H9 (cell line): ENCODE results near the gene CHCHD6. TPM values are rescaled to one million over a fixed set of nuclear protein-coding genes. Genes with fewer than 3 reads are reported as not detected.

Experiments
- DNase-seq: peaks from one replicate; pipeline ENCODE4 v3.0.0-alpha.2; 2017
- H2AFZ ChIP-seq: one replicate; pipeline ENCODE4 v1.6.1; 2013; ENCODE audit warnings: mild to moderate bottlenecking, low read length, control low read depth, moderate library complexity
- H2AK5ac ChIP-seq: 2 replicates; pipeline ENCODE4 v1.6.1; 2013; ENCODE audit warnings: low read length, control low read depth, mixed read lengths; ENCODE audit not compliant: insufficient read length
- H2BK120ac ChIP-seq: one replicate; pipeline ENCODE4 v1.6.1; 2013; ENCODE audit warnings: low read depth, mild to moderate bottlenecking, low read length, control low read depth, inconsistent platforms; ENCODE audit not compliant: poor library complexity, severe bottlenecking
- H2BK12ac ChIP-seq: 2 replicates; pipeline ENCODE4 v1.6.1; 2013; ENCODE audit warnings: low read length, control low read depth, mixed read lengths, low read depth; ENCODE audit not compliant: insufficient read length
- H2BK15ac ChIP-seq: 2 replicates; pipeline ENCODE4 v1.6.1; 2013; ENCODE audit warnings: low read depth, low read length, control low read depth
- H2BK20ac ChIP-seq: one replicate; pipeline ENCODE4 v1.6.1; 2013; ENCODE audit warnings: low read depth, mild to moderate bottlenecking, low read length, control low read depth, inconsistent platforms; ENCODE audit not compliant: poor library complexity, severe bottlenecking
- H2BK5ac ChIP-seq: 2 replicates; pipeline ENCODE4 v1.6.1; 2013; ENCODE audit warnings: low read length, control low read depth, mixed read lengths; ENCODE audit not compliant: insufficient read length
- H3K14ac ChIP-seq: 2 replicates; pipeline ENCODE4 v1.6.1; 2013; ENCODE audit warnings: low read length, control low read depth; ENCODE audit not compliant: insufficient read depth
- H3K18ac ChIP-seq: 2 replicates; pipeline ENCODE4 v1.6.1; 2013; ENCODE audit warnings: low read depth, mild to moderate bottlenecking, mixed read lengths, low read length, control low read depth; ENCODE audit not compliant: insufficient read length
- H3K23ac ChIP-seq: 2 replicates; pipeline ENCODE4 v1.6.1; 2013; ENCODE audit warnings: low read length, control low read depth, mixed read lengths, low read depth; ENCODE audit not compliant: insufficient read length
- H3K23me2 ChIP-seq: 2 replicates; pipeline ENCODE4 v1.6.1; 2013; ENCODE audit warnings: low read depth, mild to moderate bottlenecking, mixed read lengths, low read length, control low read depth; ENCODE audit not compliant: insufficient read length, poor library complexity, severe bottlenecking
- H3K27ac ChIP-seq: 2 replicates; pipeline ENCODE4 v1.5.1; 2013; ENCODE audit warnings: low read length, control low read depth, mixed read lengths, low read depth; ENCODE audit not compliant: insufficient read length
- H3K27me3 ChIP-seq: 2 replicates; pipeline ENCODE4 v1.6.1; 2013; ENCODE audit warnings: low read length, control low read depth, inconsistent platforms; ENCODE audit not compliant: insufficient read depth
- H3K4ac ChIP-seq: 2 replicates; pipeline ENCODE4 v1.6.1; 2013; ENCODE audit warnings: low read depth, mild to moderate bottlenecking, control low read depth, inconsistent platforms, low read length, moderate library complexity
- H3K4me1 ChIP-seq: 2 replicates; pipeline ENCODE4 v1.6.1; 2013; ENCODE audit warnings: low read length, control low read depth, inconsistent platforms; ENCODE audit not compliant: insufficient read depth
- H3K4me2 ChIP-seq: 2 replicates; pipeline ENCODE4 v1.6.1; 2013; ENCODE audit warnings: low read length, control low read depth, mixed read lengths; ENCODE audit not compliant: insufficient read length, insufficient read depth
- H3K56ac ChIP-seq: 2 replicates; pipeline ENCODE4 v1.6.1; 2013; ENCODE audit warnings: low read depth, mild to moderate bottlenecking, mixed read lengths, low read length, control low read depth; ENCODE audit not compliant: insufficient read length
- H3K79me1 ChIP-seq: 2 replicates; pipeline ENCODE4 v1.6.1; 2013; ENCODE audit warnings: low read depth, mild to moderate bottlenecking, moderate library complexity, low read length, control low read depth, inconsistent platforms; ENCODE audit not compliant: insufficient read depth, poor library complexity, severe bottlenecking
- H3K79me2 ChIP-seq: 2 replicates; pipeline ENCODE4 v1.6.1; 2013; ENCODE audit warnings: low read length, control low read depth, inconsistent platforms; ENCODE audit not compliant: insufficient read depth
- H3K9ac ChIP-seq: 2 replicates; pipeline ENCODE4 v1.6.1; 2013; ENCODE audit warnings: low read length, control low read depth, mixed read lengths; ENCODE audit not compliant: insufficient read length; ENCODE audit errors: extremely low read depth
- H3K9me3 ChIP-seq: one replicate; pipeline ENCODE4 v1.6.1; 2013; ENCODE audit warnings: low read depth, low read length, inconsistent platforms; ENCODE audit not compliant: control insufficient read depth
- H3T11ph ChIP-seq: one replicate; pipeline ENCODE4 v1.6.1; 2013; ENCODE audit warnings: mild to moderate bottlenecking, low read length, control low read depth, inconsistent platforms
- H4K20me1 ChIP-seq: one replicate; pipeline ENCODE4 v1.6.1; 2013; ENCODE audit not compliant: control insufficient read depth, insufficient read length, insufficient read depth
- H4K5ac ChIP-seq: 2 replicates; pipeline ENCODE4 v1.6.1; 2013; ENCODE audit warnings: low read depth, mild to moderate bottlenecking, mixed read lengths, low read length, control low read depth; ENCODE audit not compliant: insufficient read length
- H4K8ac ChIP-seq: replicated peaks from 2 replicates; pipeline ENCODE4 v1.6.1; 2013; ENCODE audit warnings: low read length, control low read depth, mixed read lengths, low read depth; ENCODE audit not compliant: insufficient read length
- H4K91ac ChIP-seq: 2 replicates; pipeline ENCODE4 v1.6.1; 2013; ENCODE audit warnings: low read depth, mild to moderate bottlenecking, moderate library complexity, mixed read lengths, low read length, control low read depth; ENCODE audit not compliant: insufficient read length
- H3K27ac Mint-ChIP-seq, 3 experiments: 2 replicates in 2 of 3; 3 replicates in 1 of 3; pipeline ENCODE4 v1.8.0; 2020 to 2021; ENCODE audit warnings: mixed read lengths in 3 of 3, mild to moderate bottlenecking in 1 of 3, moderate library complexity in 1 of 3
- H3K27me3 Mint-ChIP-seq: 2 replicates; pipeline ENCODE4 v1.8.0; 2021; ENCODE audit warnings: low read depth, mild to moderate bottlenecking, moderate library complexity, mixed read lengths
- H3K36me3 Mint-ChIP-seq, 3 experiments: 2 replicates in 2 of 3; 3 replicates in 1 of 3; pipeline ENCODE4 v1.8.0; 2020 to 2021; ENCODE audit warnings: low read depth in 3 of 3, mixed read lengths in 3 of 3; ENCODE audit not compliant: insufficient read depth in 1 of 3
- H3K4me1 Mint-ChIP-seq, 2 experiments: 2 replicates each; pipeline ENCODE4 v1.8.0; 2020; ENCODE audit warnings: mixed read lengths in 2 of 2
- H3K4me3 Mint-ChIP-seq, 2 experiments: 2 replicates in 1 of 2; 3 replicates in 1 of 2; pipeline ENCODE4 v1.8.0; 2020 to 2021; ENCODE audit warnings: mild to moderate bottlenecking in 2 of 2, mixed read lengths in 2 of 2, moderate library complexity in 1 of 2
- H3K9me3 Mint-ChIP-seq, 2 experiments: 2 replicates in 1 of 2; 3 replicates in 1 of 2; pipeline ENCODE4 v1.8.0; 2020; ENCODE audit warnings: mild to moderate bottlenecking in 2 of 2, mixed read lengths in 2 of 2, moderate library complexity in 1 of 2
- WGBS: extraction: QIAGEN DNeasy Blood & Tissue Kit; methylation state at CpG from one replicate; pipeline ENCODE4 v1.1.7; 2013; ENCODE audit warnings: missing lambda C conversion rate, low lambda C conversion rate, mixed read lengths; ENCODE audit not compliant: insufficient read length; ENCODE audit errors: extremely low coverage; 5-methylcytosine and 5-hydroxymethylcytosine counted together
- total RNA-seq: library from RNA; stranded (reverse); gene quantifications from 2 replicates; pipeline ENCODE4 v1.2.1, GENCODE V29; 2021
- TF ChIP-seq, protein P1 (sequence below): fragments of 200-600 bp; sonication (generic); conservative IDR thresholded peaks from 3 replicates; pipeline ENCODE4 v1.8.0; 2021; ENCODE audit warnings: antibody characterized with exemption, mild to moderate bottlenecking

CHCHD6 gene
- total RNA-seq, 1 experiment from 2014 or later: 34.2 TPM

DNA sequence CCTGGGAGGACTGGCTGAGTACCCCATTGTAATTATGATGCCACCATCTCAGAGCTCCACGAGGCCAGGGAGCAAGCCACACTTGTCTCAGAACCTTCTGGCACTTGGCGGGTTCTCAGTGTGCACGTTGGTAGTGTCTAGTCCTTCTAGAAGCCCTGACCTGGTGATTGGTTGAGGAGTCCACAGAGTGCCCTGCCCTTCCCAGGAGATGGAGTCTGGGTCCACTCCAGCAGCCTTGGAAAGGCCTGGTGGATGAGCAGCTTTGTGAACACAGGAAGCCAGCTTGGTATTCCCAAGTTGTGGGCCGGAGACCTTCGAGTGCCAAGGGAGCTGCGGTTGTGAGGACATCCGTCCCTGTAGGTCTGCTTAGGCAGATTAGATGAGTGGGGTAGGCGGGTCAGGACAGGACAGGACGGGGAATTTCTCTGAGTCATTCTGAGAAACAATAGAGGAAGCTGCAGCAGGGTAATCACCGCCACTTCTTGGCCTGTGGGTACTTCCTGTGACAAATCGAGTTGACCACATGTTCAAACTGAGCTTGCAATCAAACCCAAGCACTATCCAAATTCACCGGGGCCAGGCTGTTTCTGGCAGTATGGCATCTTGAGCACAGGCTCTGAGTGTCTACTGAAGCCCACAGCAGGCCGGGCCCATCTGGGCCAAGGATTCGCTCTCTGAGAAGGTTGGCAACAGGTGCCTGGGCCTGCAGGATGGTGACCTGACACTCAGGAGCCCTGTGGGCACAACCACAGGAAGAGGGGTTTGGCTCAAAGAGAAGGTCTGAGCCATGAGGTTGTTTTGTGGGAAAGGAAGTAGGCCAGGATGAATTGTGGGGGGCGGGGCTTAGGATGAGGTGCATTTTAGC lies 207.4 kb downstream of the CHCHD6 start:
- Mint-ChIP-seq H3K4me3 (no peak overlapping the region), H3K27me3 (no peaks in the 10 kb centered on the region), H3K9me3 (no peaks in the 10 kb centered on the region), H3K27ac (peak overlapping the region in 2 of 3 experiments; percentile 90 to 96; a peak in 4 of 7 replicates), H3K4me1 (peaks cover 7% of the 10 kb centered on the region in 2 experiments), H3K36me3 (peaks cover 0 to 3% (median 0%) of the 10 kb centered on the region in 3 experiments; a peak in 2 of 7 replicates)
- no peak overlapping the region for H3K4ac ChIP-seq
- no peak overlapping the region for H2BK120ac ChIP-seq
- no peaks in the 10 kb centered on the region for H3K27me3 ChIP-seq
- no peak overlapping the region for H2BK12ac ChIP-seq
- peak overlapping the region; percentile 51; the same call in 1 of the 2 replicates for H3K14ac ChIP-seq
- H2AK5ac ChIP-seq: no peak overlapping the region
- TF ChIP-seq, protein P1, sequence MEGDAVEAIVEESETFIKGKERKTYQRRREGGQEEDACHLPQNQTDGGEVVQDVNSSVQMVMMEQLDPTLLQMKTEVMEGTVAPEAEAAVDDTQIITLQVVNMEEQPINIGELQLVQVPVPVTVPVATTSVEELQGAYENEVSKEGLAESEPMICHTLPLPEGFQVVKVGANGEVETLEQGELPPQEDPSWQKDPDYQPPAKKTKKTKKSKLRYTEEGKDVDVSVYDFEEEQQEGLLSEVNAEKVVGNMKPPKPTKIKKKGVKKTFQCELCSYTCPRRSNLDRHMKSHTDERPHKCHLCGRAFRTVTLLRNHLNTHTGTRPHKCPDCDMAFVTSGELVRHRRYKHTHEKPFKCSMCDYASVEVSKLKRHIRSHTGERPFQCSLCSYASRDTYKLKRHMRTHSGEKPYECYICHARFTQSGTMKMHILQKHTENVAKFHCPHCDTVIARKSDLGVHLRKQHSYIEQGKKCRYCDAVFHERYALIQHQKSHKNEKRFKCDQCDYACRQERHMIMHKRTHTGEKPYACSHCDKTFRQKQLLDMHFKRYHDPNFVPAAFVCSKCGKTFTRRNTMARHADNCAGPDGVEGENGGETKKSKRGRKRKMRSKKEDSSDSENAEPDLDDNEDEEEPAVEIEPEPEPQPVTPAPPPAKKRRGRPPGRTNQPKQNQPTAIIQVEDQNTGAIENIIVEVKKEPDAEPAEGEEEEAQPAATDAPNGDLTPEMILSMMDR: no peak
- no peak overlapping the region for H3K4me2 ChIP-seq
- H3K79me2 ChIP-seq: no peaks in the 10 kb centered on the region
- H4K20me1 ChIP-seq: no peaks in the 10 kb centered on the region
- H4K5ac ChIP-seq: no peak overlapping the region
- no peak overlapping the region for H3T11ph ChIP-seq
- H3K9me3 ChIP-seq: no peaks in the 10 kb centered on the region
- H4K91ac ChIP-seq: no peak overlapping the region
- no peak overlapping the region for H3K9ac ChIP-seq
- no peak overlapping the region for H3K27ac ChIP-seq
- no peak overlapping the region for H3K23ac ChIP-seq
- no CpG with 5 or more reads among the region's 15 CpGs for WGBS
- H2AFZ ChIP-seq: no peak overlapping the region
- no peak overlapping the region for H2BK5ac ChIP-seq
- no peak overlapping the region for H3K56ac ChIP-seq
- no peak overlapping the region for H2BK15ac ChIP-seq
- no peak overlapping the region for H2BK20ac ChIP-seq
- H3K18ac ChIP-seq: no peak overlapping the region
- H3K4me1 ChIP-seq: 0 out of 2 replicates have a peak, but pooled peaks cover 6% of the 10 kb centered on the region
- H3K79me1 ChIP-seq: no peaks in the 10 kb centered on the region
- no peaks in the 10 kb centered on the region for H3K23me2 ChIP-seq
- DNase-seq: peak; percentile 50
- no peak overlapping the region for H4K8ac ChIP-seq
